NB4 (cell line): ENCODE measurements around the gene IRF1.

Experiments used
- MYC ChIP-seq: IDR thresholded peaks from 2 replicates; pipeline ENCODE4 v1.6.1; 2011; ENCODE audit warnings: low read depth, low read length
- POLR2A ChIP-seq: IDR thresholded peaks from 2 replicates; pipeline ENCODE4 v1.6.1; 2011; ENCODE audit warnings: mild to moderate bottlenecking; ENCODE audit not compliant: insufficient read length; ENCODE audit errors: extremely low read depth
- TF ChIP-seq, protein P1 (sequence below): IDR thresholded peaks from one replicate; pipeline ENCODE4 v1.5.1; 2012; ENCODE audit warnings: low read depth, low read length
- TF ChIP-seq, protein P2 (sequence below): IDR thresholded peaks from 2 replicates; pipeline ENCODE4 v1.6.1; 2011; ENCODE audit warnings: low read depth, low read length

DNA sequence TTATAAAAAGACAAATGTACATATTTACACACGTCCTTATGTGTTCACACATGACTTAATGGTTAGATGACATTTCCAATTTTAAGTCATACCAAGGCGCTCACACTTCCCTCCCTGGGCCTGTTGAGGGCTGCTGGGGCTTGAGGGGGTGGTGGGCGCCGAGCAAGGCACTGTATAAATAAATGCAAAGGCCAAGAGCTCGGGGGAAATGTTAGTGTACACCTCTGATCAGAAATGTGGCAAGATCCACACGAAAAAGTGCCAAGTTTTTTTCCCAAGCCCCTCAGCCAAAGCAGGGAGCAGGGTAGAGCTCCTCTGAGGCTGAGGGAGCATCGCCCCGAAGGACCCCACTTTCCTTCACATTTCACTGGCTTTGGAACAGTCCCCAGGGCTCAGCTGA is 7.5 kb downstream of the IRF1 start:
- TF ChIP-seq, protein P1, sequence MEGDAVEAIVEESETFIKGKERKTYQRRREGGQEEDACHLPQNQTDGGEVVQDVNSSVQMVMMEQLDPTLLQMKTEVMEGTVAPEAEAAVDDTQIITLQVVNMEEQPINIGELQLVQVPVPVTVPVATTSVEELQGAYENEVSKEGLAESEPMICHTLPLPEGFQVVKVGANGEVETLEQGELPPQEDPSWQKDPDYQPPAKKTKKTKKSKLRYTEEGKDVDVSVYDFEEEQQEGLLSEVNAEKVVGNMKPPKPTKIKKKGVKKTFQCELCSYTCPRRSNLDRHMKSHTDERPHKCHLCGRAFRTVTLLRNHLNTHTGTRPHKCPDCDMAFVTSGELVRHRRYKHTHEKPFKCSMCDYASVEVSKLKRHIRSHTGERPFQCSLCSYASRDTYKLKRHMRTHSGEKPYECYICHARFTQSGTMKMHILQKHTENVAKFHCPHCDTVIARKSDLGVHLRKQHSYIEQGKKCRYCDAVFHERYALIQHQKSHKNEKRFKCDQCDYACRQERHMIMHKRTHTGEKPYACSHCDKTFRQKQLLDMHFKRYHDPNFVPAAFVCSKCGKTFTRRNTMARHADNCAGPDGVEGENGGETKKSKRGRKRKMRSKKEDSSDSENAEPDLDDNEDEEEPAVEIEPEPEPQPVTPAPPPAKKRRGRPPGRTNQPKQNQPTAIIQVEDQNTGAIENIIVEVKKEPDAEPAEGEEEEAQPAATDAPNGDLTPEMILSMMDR = no peak
- no peak for TF ChIP-seq MYC
- no peak for TF ChIP-seq POLR2A
- TF ChIP-seq, protein P2, sequence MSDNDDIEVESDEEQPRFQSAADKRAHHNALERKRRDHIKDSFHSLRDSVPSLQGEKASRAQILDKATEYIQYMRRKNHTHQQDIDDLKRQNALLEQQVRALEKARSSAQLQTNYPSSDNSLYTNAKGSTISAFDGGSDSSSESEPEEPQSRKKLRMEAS = no peak
